ENCODE results near the gene ULK4. TPM values are rescaled to one million over a fixed set of nuclear protein-coding genes. Genes with fewer than 3 reads are reported as not detected.
"Not testable (repeated sequence)": the region's sequence is repeated elsewhere in the genome, so short reads cannot be mapped to it uniquely, and the experiment has no call there.

ULK4 gene
- total RNA-seq, 1 donor from 2014 or later: 18.6 TPM

- Mint-ChIP-seq H3K9me3 (peaks cover 2% of the 10 kb centered on the region), H3K27me3 (no peaks in the 10 kb centered on the region), H3K36me3 (ENCODE audit: low read depth) (peaks cover 1% of the 10 kb centered on the region), H3K27ac (no peak overlapping the region), H3K4me1 (no peaks in the 10 kb centered on the region), H3K4me3 (no peak overlapping the region)
- ATAC-seq (ENCODE audit: low read depth) (no peak), DNase-seq (no peak)
- TF ChIP-seq CTCF (IDR thresholded peaks at IDR 0.05): no peak
- ChIA-PET POLR2A (no interaction called here), CTCF (no interaction called here)
- intact Hi-C loops (cut with micrococcal nuclease): no loop called here
Measured at GRCh38 chr3:41394896-41395295, 567.0 kb downstream of the ULK4 start.

- H3K4me1 Mint-ChIP-seq; H3K4me3 Mint-ChIP-seq; CTCF ChIA-PET; intact Hi-C loops (cut with micrococcal nuclease); H3K36me3 Mint-ChIP-seq (ENCODE audit: low read depth); H3K27me3 Mint-ChIP-seq; DNase-seq; ATAC-seq (ENCODE audit: low read depth); H3K27ac Mint-ChIP-seq; POLR2A ChIA-PET: not testable (repeated sequence)
- H3K9me3 Mint-ChIP-seq: peaks cover 12% of the 10 kb centered on the region
Measured at GRCh38 chr3:41370765-41371535, 591.0 kb downstream of the ULK4 start.

GRCh38 chr3:41370307-41370706 is 591.6 kb downstream of the ULK4 start:
- CTCF ChIA-PET: no interaction called here

DNA sequence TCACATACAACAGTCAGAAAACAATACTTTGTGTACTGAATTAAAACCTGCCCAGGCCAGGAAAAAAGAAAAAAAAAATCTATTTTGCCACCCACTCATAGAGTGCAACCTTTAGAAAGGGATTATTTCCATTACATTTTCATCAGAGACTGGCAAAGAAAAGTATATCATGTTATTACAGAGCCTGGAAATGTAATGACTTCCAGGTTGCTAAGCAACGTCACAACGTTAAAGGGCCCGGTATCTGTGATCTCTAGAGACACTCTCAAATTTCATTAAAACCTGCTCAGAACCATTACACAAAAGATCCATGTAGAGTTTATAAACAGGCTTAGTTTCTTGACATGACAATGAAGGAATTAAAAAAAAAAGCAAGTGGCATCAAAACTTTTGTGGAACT is 592.1 kb downstream of the ULK4 start:
- CTCF ChIA-PET: no interaction called here
- intact Hi-C loops (cut with micrococcal nuclease): no loop called here
- TF ChIP-seq CTCF (IDR thresholded peaks at IDR 0.05): no peak
- Mint-ChIP-seq H3K4me3 (no peak overlapping the region), H3K27me3 (no peaks in the 10 kb centered on the region), H3K9me3 (peaks cover 7% of the 10 kb centered on the region), H3K4me1 (no peaks in the 10 kb centered on the region), H3K36me3 (ENCODE audit: low read depth) (peaks cover 2% of the 10 kb centered on the region), H3K27ac (no peak overlapping the region)
- no peak for ATAC-seq (ENCODE audit: low read depth)
- DNase-seq: no peak
- POLR2A ChIA-PET: no interaction called here

More at GRCh38 chr3:41370307-41370706, 591.6 kb downstream of the ULK4 start:
- ATAC-seq (ENCODE audit: low read depth) (no peak), DNase-seq (no peak)
- POLR2A ChIA-PET: no interaction called here
- Mint-ChIP-seq H3K27ac (no peak overlapping the region), H3K4me3 (no peak overlapping the region), H3K36me3 (ENCODE audit: low read depth) (peaks cover 2% of the 10 kb centered on the region), H3K27me3 (no peaks in the 10 kb centered on the region), H3K9me3 (peaks cover 10% of the 10 kb centered on the region), H3K4me1 (no peaks in the 10 kb centered on the region)
- TF ChIP-seq CTCF (IDR thresholded peaks at IDR 0.05): no peak
- intact Hi-C loops (cut with micrococcal nuclease): no loop called here

DNA sequence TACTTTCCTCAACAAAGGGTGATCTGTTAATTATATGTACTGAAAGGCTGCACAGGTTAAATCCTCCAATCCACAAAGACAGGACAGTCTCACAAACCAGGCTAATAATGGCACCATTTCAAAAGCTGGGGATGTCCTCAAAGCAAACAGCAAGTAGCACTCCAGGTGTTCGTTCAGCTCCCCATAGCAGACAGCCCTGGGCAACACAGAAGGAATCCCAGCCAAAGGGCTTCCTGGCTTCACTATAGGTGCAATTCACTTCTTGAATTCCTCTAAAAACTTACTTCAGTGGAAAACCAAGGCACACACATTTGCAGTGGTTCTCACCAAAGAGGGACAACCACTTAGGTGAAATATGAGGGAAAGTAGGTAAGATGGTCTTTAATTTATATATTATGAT is 595.9 kb downstream of the ULK4 start:
- ChIA-PET CTCF (no interaction called here), POLR2A (no interaction called here)
- Mint-ChIP-seq H3K27me3 (no peaks in the 10 kb centered on the region), H3K36me3 (ENCODE audit: low read depth) (no peaks in the 10 kb centered on the region), H3K4me1 (no peaks in the 10 kb centered on the region), H3K27ac (no peak overlapping the region), H3K4me3 (no peak overlapping the region), H3K9me3 (no peaks in the 10 kb centered on the region)
- TF ChIP-seq CTCF (IDR thresholded peaks at IDR 0.05): no peak
- DNase-seq (no peak), ATAC-seq (ENCODE audit: low read depth) (no peak)
- intact Hi-C loops (cut with micrococcal nuclease): no loop called here

GRCh38 chr3:41364736-41365135 is 597.2 kb downstream of the ULK4 start:
- POLR2A ChIA-PET: no interaction called here
- H3K27ac Mint-ChIP-seq: no peak overlapping the region

More at GRCh38 chr3:41364736-41365135, 597.2 kb downstream of the ULK4 start:
- no peaks in the 10 kb centered on the region for H3K36me3 Mint-ChIP-seq (ENCODE audit: low read depth)
- CTCF ChIA-PET: no interaction called here
- DNase-seq: no peak
- H3K4me3 Mint-ChIP-seq: no peak overlapping the region
- ATAC-seq (ENCODE audit: low read depth): no peak
- no peaks in the 10 kb centered on the region for H3K4me1 Mint-ChIP-seq
- no peaks in the 10 kb centered on the region for H3K27me3 Mint-ChIP-seq
- intact Hi-C loops (cut with micrococcal nuclease): no loop called here
- no peak for TF ChIP-seq CTCF (IDR thresholded peaks at IDR 0.05)
- H3K9me3 Mint-ChIP-seq: no peaks in the 10 kb centered on the region
